Kidney (tissue), 14 donors: ENCODE data around the gene RXFP3. TPM values are rescaled to one million over a fixed set of nuclear protein-coding genes. Genes with fewer than 3 reads are reported as not detected.

Experiments
- DNase-seq, 5 donors: peaks; one replicate each; pipeline ENCODE4 v3.0.0-alpha.2; 2013 to 2020
- FAIRE-seq: peaks from 2 replicates; lab custom pipeline; 2012; peaks lifted over from hg19 to GRCh38; lab: Jason Lieb, UNC
- H3K27ac ChIP-seq, 2 donors: one replicate each; pipeline ENCODE4 v1.7.0; 2013; ENCODE audit warnings: low read depth in 2 of 2, low read length in 2 of 2, inconsistent platforms in 1 of 2
- H3K27me3 ChIP-seq: one replicate; pipeline ENCODE4 v1.7.1; 2013; ENCODE audit warnings: low read length, inconsistent platforms; ENCODE audit not compliant: control insufficient read depth, insufficient read depth
- H3K36me3 ChIP-seq, 3 donors: one replicate each; pipeline versions ENCODE4 v1.7.0 to v1.7.1; 2013; ENCODE audit warnings: low read length in 3 of 3, control low read depth in 1 of 3, inconsistent platforms in 1 of 3; ENCODE audit not compliant: insufficient read depth in 3 of 3, control insufficient read depth in 2 of 3
- H3K4me1 ChIP-seq, 3 donors: one replicate each; pipeline versions ENCODE4 v1.7.0 to v1.7.1; 2013; ENCODE audit warnings: low read length in 3 of 3, inconsistent platforms in 1 of 3, low read depth in 1 of 3; ENCODE audit not compliant: control insufficient read depth in 2 of 3, insufficient read depth in 2 of 3
- H3K4me3 ChIP-seq, 3 donors: one replicate each; pipeline versions ENCODE4 v1.7.0 to v1.8.1; 2013; ENCODE audit warnings: low read length in 3 of 3, control low read depth in 1 of 3, inconsistent platforms in 1 of 3
- H3K9ac ChIP-seq, 3 donors: one replicate each; pipeline versions ENCODE4 v1.7.0 to v1.7.1; 2013; ENCODE audit warnings: low read length in 3 of 3, control low read depth in 1 of 3, inconsistent platforms in 1 of 3
- H3K9me3 ChIP-seq, 3 donors: one replicate each; pipeline versions ENCODE4 v1.7.0 to v1.7.1; 2013; ENCODE audit warnings: low read length in 3 of 3, control low read depth in 1 of 3, inconsistent platforms in 1 of 3; ENCODE audit not compliant: control insufficient read depth in 2 of 3, insufficient read depth in 1 of 3
- CTCF ChIP-seq: IDR thresholded peaks from 3 replicates; pipeline ENCODE4 v1.5.1; 2012; ENCODE audit warnings: mild to moderate bottlenecking, moderate library complexity, borderline replicate concordance; ENCODE audit not compliant: insufficient read depth; ENCODE audit errors: extremely low read depth
- intact Hi-C: fragments of 100-400 bp; cut with DNase I; formaldehyde crosslinking; loops from one replicate; pipeline ENCODE4 v1.11.1; 2022
- polyA plus RNA-seq: library from polyadenylated mRNA; stranded (reverse); fragments of 350-450 nt; fragmentation: Illumina TruSeq; extraction: RNeasy Lipid Tissue Mini Kit (QIAGEN cat#74804); gene quantifications from one replicate; pipeline ENCODE4 v1.2.3, GENCODE V29; 2014; ENCODE audit warnings: low read depth, low replicate concordance; ENCODE audit not compliant: insufficient read depth
- total RNA-seq: library from RNA; stranded (reverse); fragmentation: NEBNext Ultra II Directional; extraction: Animal tissue kit (Norgen Biotek cat#: 25700); gene quantifications from one replicate; pipeline ENCODE4 v1.2.1, GENCODE V29; 2021
- donor health status: control.
- donor health status: control.
- donor health status: control.
- donor health status: control.
- donor health status: control.
- donor health status: DM: yes; HTN: yes; CAD: no.
- donor health status: Normal renal cell carcinoma (clear cell type).

The RXFP3 gene
- total and polyA plus RNA-seq, 2 donors from 2014 or later = not detected

DNA sequence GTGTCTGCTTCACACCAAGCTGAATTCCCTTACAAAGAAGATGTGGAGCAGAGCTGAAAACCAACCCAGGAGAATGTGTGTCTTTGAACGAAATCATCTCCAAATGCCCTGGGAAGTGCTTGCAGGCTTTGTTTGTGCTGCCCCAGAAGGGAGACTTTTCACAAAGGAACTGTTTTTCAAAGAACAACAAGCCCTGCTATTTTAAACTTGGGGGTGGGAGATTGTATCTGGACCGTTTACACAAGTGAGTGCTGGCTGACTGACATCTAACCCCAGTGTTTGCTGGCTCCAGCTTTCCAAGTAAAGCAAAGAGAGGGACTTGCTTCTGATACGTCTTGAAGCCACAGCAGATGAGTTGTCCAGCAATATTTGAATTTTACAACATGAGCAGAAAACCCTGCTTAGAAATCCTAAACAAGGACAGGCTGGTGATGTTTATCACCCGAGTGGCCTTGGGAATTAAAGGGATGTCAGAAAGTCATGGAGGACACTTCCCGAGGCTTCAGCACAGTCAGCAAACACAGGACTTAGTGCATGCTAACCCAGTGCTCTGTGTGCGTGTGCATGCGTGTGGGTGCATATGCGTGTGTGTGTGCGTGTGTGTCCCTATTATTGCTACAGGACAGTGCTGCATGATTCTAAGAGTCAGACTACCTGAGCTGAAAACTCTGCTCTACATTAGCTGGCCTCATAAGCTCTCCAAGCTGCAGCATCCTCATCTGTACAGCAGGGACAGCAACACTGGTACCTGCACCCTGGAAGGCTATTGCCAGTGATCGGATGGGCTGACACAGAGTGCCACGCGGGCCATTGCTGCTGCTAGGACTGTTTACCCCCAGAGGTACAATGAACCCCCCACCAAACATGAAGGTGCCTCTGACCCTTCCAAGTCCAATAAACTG lies 45.8 kb upstream of the RXFP3 start:
- peak in 3 of 5 donors; percentile 24 to 62 (median 35) for DNase-seq
- Histone ChIP-seq H3K9me3 (no peaks in the 10 kb centered on the region), H3K4me1 (peaks cover 0 to 7% (median 0%) of the 10 kb centered on the region in 3 donors), H3K27me3 (no peaks in the 10 kb centered on the region), H3K36me3 (no peaks in the 10 kb centered on the region), H3K9ac (peak overlapping the region in 1 of 3 donors; percentile 34), H3K27ac (no peak overlapping the region), H3K4me3 (peak overlapping the region; percentile 22 to 57 (median 56))
- FAIRE-seq = no peak
- no peak for TF ChIP-seq CTCF
- intact Hi-C loops = no loop called here

DNA sequence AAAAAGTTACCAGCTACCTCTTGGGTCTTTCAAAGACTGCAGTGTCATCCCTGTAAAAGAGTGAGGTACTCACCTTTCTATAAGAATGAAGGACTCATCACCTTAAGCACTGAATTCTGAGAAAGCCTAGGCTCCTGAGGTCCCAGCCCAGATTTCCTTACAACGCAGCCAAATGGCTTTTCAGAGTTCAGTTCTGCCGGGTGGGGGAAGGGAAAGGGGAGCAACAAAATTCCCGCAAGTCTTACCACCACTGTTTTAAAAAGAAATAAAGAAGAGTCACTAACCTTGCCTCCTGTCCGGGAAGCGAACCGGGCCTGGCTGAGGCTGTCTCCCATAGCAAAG lies 44.8 kb upstream of the RXFP3 start:
- Histone ChIP-seq H3K4me1 (peaks cover 0 to 7% (median 0%) of the 10 kb centered on the region in 3 donors), H3K27me3 (no peaks in the 10 kb centered on the region), H3K27ac (no peak overlapping the region), H3K36me3 (no peaks in the 10 kb centered on the region), H3K9ac (peak overlapping the region in 1 of 3 donors; percentile 34), H3K9me3 (no peaks in the 10 kb centered on the region), H3K4me3 (peak overlapping the region; percentile 52 to 57 (median 56))
- no peak for TF ChIP-seq CTCF
- intact Hi-C loops = no loop called here
- DNase-seq (peak in 2 of 5 donors; percentile 7 to 36), FAIRE-seq (no peak)

DNA sequence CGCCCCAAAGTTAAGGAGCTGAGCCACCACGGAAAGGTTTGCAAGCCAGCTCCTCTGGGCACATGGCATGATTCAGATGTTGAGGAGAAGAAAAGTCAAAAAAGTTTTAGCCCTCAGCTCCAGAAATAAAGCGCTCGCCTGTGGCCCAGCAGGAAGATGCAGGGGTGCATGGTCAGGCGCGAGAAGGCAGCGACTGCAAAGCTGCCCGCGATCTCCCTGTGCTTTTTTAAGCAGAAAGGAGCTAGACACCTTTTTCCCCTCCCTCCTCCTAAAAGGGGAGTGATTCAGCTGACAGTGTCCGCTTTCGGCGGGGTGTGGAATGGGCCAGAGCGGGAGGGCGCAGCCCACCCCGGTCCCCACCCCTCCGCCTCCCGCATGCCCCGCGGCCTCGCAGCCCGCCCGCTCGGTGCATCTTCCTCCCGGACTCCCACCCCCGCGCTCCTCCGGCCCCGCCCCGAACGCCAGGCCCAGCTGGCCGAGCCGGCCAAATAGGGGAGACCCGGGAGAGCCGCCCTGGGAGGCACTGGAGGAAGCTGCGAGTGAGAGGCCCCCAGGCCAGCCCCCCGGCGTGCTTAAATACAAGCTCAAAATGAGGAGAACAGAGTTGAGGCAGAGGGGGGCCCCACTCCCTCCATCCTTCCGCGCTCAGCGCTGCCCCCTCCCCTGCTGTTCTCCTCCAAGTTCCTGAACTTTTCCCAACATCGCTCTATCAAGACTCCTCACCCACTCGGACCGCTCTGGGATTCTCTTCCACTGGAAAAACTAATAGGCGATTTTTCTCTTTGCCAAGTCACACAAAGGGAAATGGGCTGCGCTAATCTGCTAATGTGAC lies 44.2 kb upstream of the RXFP3 start, which contains the start of gene ADAMTS12:
Gene ADAMTS12 (minus strand): TSS at position 203 of the 832 bp plus-strand sequence. CDS start 134 bp downstream, at position 69.
- Histone ChIP-seq H3K4me1 (peaks cover 0 to 7% (median 0%) of the 10 kb centered on the region in 3 donors), H3K4me3 (peak within 1 kb of the TSS; percentile 52 to 57 (median 56)), H3K9ac (peak within 1 kb of the TSS in 1 of 3 donors; percentile 34), H3K36me3 (no peaks in the 10 kb centered on the region), H3K27ac (no peak within 1 kb of the TSS), H3K9me3 (no peaks in the 10 kb centered on the region), H3K27me3 (no peaks in the 10 kb centered on the region)
- no peak for FAIRE-seq
- DNase-seq = peak; percentile 73 to 90 (median 75)
- no peak for TF ChIP-seq CTCF
- intact Hi-C loops = no loop called here
